ENCODE data around the gene LATS2.

LATS2 gene

DNA sequence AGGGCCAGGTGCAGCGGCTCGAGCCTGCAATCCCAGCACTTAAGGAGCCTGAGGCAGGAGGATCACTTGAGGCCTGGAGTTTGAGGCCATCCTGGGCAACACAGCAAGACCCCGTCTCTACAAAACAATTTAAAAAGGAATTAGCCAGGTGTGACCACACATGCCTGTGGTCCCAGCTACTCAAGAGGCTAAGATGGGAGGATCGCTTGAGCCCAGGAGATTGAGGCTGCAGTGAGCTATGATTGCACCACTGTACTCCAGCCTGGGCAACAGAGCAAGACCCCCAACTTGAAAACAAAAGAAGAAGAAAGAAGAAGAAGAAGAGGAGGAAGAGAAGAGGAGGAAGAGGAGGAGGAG is 47.7 kb downstream of the LATS2 start:
- no peak for DNase-seq

DNA sequence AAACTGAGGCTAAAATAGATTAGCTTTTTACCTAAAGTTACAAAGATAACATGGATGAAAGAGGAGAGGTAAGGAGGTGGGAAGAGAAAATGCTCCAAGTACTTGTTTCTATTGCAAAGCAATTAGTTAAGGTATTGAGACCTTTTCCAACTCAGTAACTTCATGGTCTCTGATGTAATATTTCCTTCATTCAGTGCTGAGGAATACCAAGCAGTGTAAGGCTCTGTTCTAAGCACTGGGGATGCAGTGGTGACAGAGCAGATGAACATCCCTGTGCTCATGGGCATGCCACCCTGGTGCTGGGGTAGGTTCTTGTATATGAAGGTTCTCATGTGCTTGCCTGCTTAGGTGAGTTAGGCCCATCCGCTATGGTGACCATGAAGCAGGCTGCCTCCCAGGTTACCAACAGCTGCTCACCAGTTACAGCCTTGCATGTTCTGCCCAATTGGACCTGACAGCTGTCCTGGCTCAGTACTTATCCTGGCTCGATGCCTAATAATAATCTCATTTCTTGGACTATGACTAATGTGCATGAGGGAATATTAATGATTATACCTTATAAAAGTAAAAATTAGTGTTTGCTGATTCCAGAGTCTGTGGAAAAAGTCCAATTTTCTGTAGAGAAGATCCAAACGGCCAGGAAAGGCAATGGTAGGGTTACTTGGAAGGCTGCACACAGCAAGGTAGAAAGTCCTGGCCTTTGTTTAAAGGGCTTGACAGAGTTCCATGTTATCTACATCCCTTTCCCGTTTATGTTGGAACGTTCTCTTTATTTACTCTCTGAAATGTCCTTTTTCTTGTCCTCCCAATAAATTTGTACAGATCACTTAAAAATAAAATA is 48.3 kb downstream of the LATS2 start:
- DNase-seq = no peak

DNA sequence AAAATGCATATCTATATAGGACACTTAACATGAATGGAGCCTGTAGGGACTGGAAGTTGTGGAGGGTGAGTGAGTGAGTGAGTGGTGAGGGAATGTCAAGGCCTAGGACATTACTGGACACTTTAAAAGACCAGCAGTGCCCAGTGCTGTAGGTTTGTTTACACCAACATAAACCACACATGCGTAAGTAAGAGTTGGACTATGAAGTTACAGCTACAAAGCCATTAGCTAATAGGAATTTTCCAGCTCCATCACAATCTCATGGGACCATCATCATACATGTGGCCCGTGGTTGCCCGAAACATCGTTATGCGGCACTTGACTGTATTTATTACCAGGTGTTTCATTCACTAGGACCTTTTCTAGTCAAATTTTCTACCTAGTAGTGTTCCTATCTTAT is 49.2 kb downstream of the LATS2 start:
- DNase-seq = no peak

DNA sequence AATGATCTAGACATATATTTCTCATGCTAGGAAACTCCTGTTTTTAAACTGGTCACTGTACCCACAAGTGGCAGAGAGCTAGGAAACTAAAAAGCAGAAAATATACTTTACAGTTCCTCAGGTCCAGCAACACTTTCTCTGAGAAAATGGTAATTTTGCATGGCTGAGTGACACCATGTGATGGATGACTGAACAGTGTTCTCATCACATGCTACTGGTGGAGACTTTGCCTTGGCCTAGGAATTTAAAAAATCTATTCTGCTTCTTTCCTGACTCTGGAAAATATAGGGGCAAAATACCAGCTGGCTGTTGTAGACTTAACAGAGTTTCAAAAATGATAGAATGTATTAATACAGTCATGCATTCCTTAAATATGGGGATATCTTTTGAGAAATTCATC is 50.0 kb downstream of the LATS2 start:
- DNase-seq = no peak

DNA sequence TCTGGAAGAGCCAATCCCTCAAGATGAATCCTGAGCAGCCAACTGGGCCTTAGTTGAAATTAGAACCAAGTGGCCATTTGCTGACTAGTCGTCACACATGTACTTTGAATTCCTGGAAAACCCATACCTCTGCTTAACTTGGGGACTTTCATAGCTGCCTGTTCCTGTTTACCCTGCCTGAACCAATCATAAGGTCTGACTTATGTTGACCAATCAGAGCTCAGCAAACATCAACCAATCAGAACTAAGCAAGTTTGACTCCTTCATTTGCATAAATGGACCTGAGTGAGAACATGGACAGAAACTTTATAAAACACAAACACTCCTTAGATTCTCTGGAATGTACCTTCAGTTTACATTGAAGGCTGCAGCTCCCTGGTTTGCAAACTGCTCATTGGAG is 50.8 kb downstream of the LATS2 start:
- DNase-seq = no peak

DNA sequence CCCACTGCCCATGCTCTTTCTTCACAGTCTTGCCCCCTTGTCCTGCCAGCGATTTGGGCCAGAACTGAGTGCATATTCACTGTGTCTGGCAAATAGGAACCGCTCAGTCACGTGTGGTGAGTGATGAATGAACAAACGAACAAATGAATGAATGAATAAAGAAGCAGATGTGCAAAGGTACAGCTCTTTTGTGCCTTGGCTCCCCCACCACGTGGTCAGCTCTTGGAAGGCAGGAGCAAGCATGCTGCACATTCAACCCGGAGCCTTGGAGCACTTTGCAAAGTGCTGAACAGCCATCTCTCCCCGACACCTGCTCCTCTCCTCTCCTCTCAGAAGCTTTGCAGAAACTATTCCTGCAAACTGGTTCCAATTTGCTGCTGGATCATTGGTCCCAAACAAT is 52.4 kb downstream of the LATS2 start:
- no peak for DNase-seq

DNA sequence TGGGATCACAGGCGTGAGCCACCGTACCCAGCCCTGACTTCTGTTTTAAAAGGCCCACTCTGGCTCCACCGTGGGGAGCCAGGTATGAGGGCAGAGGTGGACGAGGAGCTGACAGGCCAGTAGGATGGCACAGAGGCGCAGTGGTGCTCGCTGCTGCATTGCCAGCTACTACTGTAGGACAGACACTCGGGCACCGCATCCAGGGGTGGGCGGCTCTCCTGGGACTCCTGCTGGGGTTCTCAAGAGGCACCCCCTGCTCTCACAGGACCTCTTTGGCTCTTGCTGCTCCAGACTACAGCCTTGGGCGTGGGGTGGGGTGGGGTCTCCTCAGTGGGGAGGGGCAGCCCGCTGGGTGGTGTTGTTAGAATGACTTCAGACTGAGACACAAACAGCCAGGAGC is 53.4 kb downstream of the LATS2 start:
- DNase-seq = no peak

DNA sequence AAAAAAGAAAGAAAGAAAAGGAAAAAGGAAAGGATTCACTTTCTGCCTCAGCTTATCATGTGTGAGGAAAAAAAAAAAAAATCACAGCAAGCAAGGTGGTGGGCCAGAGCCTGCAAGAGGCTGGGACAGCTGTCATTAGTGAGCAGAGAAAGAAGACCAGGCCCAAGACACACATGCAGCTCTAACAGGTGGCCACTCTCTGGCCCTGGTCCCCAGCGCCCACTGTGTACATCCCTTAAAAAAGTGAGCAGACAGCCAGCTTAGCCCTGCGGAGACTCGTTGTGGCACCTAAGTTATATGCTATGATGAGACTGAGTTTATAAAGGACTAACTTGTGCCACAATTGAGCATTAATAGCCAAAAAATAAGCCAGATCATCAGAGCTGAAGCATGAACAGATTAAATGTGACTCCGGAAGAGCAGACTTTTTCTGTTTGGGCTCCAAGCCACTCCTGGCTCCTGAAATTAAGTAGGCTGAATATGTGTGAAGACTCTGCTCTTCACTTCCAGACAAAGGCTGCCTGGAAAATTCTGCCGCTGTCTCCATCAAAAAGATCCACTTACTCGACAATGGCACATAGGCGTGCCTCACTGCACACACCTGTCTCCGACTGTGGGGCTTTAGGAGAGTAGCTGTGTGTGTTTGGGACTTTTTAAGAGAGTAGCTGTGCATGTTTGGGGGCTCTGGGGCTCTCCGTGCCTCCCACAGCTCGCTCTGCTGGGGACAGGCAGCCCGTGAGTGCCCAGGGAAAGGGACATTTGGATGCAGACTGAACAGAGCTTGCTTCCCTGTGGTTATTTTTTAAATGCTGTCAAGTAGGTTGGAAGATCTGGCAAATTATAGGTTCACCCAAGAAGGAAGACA is 55.0 kb downstream of the LATS2 start:
- no peak for DNase-seq

DNA sequence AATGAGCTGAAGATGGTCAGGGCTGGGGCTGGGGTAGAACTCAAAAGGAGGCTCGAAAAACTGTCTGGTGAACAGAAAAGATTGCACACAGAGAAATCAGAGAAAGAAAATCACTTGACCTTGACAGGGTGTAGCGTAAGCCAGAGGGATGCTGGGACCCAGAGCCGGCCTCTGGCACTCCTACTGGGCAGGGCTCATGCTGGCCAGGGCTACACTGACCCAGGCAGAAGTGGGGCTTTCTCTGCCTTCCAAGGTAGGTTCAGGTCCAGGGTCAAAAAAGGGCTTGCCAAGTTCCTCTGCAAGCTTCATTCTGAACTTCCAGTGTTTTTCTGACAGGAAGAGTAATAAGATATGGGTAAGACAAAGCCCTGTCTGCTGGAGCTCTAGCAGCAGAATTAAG is 56.2 kb downstream of the LATS2 start:
- no peak for DNase-seq

DNA sequence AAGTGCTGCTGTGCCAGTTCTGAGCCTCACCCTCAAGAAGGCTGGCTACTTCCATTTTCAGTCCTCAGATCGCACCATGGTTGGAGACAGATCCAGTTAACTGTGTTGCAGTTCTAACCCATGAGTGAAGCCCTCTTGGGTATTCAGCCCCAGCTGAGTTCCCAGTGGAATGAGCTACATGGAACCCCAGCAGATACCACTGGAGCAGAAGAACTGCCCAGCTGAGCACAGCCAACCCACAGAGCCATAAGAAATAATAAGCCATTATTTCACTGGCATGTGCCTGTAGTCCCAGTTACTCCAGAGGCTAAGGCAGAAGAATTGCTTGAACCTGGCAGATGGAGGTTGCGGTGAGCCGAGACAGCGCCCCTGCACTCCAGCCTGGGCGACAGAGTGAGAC is 59.9 kb downstream of the LATS2 start:
- no peak for DNase-seq

DNA sequence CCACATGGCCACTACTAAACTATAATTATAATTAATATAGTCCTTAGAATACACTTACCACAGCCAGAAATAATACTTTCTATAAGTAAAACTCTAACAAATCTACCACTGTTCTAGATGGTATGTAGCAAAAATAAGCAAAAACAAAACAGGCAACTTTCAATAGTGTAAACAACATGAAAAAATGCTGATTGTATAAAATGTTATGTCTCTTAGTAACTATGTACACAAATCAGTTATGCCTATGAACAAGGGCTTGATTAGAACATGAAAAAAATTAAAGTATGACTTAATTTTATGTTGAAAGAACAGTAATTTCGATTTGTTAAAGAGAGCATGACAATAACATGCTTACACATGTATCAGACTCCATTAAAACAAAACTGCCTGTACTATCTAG is 60.7 kb downstream of the LATS2 start:
- no peak for DNase-seq

DNA sequence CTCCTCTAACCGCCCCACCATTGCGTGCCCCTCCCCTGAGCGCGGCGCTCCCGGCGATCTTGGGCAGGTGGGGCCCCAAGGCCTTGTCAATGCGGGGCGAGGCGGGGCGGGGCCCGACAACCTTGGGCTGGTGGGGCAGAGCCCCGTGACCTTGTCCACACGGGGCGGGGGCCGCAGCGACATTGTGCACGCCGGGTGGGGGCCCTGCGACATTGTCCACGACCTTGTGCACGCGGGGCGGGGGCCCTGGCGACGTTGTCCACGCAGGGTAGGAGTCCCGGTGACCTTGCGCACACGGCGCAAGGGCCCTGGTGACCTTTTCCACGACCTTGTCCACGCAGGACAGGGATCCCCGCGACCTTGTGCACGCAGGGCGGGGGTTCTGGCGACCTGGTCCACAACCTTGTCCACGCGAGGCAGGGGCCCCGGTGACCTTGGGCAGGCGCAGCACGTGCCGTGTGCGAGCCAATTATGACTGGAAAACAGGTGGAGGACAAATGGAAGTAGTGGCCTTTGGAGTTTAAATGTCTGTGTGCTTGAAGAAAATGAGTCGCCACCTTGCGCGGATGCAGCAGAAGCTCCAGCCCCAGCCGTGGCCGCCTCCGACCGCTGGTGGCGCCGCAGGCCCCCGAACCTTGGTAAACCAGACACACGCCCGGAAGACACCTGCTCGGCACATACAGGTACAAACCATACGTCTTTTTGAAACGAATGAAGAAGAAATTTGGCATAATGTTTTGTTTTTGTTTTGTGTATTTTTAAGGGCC is 62.6 kb downstream of the LATS2 start:
- no peak for DNase-seq

DNA sequence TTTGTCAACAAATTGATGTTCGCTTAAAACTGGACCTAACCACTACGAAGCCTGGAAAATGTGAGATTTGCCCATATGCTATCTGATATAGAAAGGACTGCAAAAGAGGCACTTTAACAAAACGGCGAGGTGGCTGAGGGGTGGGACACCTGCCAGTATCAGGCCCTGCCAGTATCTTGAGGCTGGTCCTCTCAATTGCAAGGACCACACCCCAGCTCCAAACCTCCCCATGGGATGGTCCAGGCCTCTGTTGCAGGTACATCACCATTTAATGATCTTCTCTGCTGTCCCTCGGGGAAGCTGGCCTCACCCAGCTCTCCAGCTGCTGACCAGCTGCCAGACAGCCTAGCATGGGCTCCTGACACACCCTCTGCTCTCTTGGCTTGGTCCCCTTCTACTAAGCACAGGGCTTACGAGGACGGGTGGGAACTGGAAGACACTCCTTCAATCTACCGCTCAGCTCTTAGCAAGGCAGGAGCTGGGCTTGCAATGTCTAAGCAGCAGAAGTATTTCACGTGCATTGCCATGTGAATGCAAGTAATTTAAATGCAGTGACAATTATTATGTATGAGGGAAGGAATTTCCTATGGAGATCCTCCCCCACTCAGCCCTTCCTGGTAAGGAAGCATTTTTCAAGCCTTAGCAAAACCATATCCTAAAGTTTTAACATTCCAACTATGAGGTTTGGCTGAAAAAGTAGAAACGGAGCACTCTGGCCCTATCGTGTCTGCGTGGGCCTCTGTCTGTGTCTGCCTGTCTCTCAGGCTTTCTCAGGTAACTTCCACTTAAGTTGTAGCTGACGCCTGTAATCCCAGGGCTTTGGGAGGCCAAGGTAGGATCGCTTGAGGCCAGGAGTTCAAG is 63.9 kb downstream of the LATS2 start:
- DNase-seq = no peak

DNA sequence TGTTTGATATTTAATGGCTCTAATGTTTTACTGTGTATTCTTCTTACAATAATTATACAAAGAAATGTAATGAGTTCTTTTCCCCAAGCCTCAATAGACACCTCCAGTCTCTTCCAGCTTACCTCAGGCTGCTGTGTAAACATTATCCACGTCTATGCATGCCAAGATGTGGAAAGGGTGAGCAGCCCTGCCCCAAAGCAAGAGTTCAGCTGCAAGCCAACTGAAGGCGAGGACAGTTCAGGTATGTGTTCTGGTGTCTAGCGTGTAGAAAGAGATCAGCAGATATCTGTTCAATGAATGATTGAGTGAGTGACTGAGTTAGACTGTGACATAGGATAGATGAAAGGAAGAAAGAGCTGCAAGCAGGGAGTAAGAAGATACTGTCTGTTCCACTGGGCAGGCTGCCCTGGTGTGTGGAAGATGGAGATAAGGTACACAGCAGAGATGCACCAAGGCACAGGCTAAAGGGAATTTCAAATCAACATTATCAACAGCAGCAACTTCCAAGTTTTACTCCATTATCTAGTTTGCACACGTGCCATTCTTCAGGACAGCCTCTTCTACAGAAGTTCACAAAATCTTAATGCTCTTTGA is 66.0 kb downstream of the LATS2 start:
- DNase-seq = no peak

DNA sequence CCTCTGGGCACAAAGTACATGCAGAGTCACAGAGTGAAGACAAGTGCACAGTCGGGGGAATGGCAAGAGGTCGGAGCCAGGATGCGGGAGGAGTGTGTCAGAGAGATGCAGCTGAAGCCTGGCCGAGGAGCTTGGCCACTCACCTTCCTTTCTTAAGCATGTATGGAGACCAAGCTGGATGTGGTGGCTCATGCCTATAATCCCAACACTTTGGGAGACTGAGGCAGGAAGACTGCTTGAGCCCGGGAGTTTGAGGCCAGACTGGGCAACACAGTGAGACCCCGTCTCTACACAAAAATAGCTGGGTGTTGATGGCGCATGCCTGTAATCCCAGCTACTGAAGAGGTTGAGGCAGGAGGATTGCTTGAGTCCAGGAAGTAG is 67.0 kb downstream of the LATS2 start:
- no peak for DNase-seq

DNA sequence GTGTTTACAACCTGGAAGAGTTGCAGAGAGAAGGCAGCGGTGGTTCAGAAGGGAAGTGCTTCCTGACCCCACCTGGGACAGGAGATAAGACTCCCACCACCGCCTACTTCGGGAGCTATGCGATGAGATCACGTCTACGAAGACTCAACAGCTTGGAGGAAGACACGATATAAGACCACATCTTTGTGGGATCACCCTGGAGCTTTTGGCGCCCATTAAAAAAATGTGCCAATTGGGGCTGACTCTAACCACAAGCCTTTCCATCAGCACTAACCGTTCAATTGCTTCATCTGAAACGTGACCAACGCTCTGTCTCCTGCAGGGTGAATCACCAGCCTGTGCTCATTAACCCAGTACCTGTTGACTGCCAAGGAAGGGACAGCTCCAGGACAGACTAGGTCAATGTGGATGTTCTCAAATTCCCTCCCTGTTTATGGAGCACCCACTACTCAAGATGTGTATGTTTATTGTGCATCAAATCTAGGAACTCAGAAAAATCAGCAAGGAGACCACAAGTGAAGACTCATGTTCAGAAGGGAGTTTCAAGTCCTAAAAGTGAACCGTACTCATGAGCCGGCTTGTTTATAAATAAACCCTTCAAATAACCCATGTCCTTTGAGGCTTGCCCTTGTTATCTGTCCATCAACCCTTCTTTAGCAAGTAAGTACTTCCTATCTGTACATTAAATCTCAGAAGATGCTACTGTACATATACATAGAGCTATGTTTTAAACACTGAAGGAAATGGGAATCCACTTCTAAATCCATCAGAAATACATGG is 67.5 kb downstream of the LATS2 start:
- DNase-seq = no peak

DNA sequence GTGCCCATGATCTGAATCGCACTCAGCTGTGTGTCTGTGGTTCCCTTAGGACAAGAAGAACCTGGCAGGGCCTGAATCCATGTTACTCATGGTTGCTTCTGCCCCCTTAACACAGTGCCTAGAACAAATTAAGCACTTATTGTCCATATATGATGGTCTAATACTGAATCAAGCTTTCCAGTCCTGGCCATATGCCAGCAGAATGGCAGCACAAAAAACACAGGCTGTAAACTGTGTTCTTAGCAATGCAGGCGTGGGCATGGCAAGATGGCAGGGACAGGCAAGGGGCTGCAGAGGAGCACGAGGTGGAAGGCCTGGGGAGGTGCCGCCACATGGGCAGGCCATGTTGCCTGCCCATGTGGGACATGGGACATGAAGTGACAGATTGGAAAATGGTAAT is 68.2 kb downstream of the LATS2 start:
- no peak for DNase-seq

DNA sequence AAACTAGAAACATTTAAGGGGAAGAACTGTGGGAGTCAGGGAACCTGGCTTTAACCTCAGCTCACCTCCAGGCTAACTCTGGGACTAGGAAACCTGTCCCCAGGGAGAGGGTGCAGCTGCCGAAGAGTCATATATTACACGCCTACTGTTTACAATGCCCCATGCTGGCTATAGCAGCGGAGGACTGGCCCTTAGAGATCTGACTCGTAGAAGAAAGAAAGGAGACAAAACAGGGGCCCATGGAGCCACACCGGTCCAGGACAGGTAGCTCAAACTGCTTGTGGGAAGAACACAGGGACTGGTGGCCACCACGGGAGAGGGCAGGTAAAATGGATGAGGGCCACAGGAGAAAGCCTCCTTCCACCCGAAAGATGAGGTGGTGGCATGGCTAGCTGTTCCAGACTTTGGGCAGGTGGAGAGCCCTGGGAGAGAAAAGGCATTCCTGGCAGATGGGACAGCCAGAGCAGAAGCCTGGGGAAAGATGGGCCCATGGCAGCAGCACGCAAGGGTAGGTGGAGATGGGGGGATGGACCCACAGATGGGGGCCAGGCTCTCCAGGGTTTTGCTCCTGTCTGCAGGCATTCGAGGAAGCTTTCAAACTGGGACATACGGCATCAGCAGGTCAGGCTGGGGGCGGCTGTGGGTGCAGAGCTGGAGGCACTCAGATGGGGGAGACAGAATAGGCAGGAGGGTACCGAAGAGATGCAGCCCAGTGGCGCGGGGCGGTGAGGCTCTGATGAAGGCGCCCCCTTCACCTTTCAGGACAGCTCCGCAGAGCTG is 69.5 kb downstream of the LATS2 start:
- no peak for DNase-seq

DNA sequence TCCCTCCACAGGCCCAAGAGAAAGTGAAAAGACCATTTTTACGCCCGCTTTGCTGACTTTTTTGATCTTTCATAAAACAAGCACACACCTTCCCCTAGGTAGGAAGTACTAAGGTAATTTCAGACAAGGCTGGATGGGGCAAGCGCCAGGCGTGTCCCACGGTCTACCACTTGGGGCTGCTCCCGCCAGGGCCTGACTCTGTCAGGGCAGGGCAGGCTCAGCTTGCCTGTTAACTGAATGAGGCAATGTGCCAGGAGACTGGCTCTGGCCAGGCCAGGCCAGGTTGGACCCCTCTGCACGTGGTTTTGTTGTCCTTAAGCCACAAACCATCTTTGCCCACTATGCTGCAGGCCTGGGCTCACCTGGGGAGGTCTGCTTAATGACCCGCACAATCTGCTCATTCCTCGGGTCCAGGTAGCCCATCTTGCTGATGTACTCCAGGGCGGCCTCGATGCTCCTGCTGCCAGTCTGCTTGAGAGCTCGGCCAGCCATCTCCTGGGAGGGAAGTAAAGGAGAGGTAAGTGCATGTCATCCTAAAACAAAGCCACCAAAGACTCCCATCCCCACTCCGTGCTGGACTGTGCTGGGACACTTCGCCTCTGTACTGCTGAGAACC is 70.4 kb downstream of the LATS2 start:
- no peak for DNase-seq

DNA sequence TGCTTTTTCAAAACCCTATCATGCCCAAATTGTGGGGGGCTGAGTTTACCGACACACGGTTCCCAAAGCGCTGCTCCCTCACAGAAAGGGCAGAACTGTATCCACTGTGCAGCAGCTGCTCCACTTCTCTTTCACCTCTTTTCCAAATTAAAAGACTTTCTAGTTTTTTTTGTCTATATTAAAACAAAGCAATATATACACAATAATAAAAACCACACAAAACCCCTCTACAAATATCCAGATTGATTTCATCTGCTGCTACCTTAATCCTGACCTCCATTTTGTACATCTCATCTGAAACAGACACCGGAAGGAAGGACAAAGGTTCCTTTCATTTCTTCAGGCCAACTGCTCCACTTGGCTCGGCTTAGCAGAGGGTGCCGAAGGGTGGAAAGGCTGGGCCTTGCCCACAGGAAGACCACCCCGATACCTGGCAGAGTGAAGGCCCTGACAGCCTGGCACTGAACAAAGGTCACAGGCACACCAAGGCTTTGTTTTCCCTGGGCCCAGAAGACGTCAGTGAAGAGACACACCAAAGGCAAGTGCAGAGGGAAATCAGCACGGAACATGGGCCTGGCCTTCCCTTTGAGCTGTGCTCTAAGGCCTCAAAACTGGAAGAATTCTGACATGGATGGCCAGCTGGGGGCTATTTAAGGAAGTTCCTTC is 71.6 kb downstream of the LATS2 start:
- DNase-seq = no peak
